ENCODE measurements around the gene CMYA5. TPM values are rescaled to one million over a fixed set of nuclear protein-coding genes. Genes with fewer than 3 reads are reported as not detected.

The CMYA5 gene
- total RNA-seq, 2 donors from 2014 or later: 1,199 to 1,662 TPM

GRCh38 chr5:79695526-79695925 is 5.9 kb downstream of the CMYA5 start:
- TF ChIP-seq, protein P1, sequence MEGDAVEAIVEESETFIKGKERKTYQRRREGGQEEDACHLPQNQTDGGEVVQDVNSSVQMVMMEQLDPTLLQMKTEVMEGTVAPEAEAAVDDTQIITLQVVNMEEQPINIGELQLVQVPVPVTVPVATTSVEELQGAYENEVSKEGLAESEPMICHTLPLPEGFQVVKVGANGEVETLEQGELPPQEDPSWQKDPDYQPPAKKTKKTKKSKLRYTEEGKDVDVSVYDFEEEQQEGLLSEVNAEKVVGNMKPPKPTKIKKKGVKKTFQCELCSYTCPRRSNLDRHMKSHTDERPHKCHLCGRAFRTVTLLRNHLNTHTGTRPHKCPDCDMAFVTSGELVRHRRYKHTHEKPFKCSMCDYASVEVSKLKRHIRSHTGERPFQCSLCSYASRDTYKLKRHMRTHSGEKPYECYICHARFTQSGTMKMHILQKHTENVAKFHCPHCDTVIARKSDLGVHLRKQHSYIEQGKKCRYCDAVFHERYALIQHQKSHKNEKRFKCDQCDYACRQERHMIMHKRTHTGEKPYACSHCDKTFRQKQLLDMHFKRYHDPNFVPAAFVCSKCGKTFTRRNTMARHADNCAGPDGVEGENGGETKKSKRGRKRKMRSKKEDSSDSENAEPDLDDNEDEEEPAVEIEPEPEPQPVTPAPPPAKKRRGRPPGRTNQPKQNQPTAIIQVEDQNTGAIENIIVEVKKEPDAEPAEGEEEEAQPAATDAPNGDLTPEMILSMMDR (IDR thresholded peaks at IDR 0.05): no peak
- Histone ChIP-seq H3K36me3 (peaks cover 3% of the 10 kb centered on the region), H3K9me3 (no peaks in the 10 kb centered on the region), H3K4me1 (peaks cover 0 to 42% of the 10 kb centered on the region in 2 donors), H3K27me3 (no peaks in the 10 kb centered on the region), H3K4me3 (no peak overlapping the region), H3K27ac (peak overlapping the region; percentile 86 to 96)
- DNase-seq (ENCODE audit: low spot score): no peak

DNA sequence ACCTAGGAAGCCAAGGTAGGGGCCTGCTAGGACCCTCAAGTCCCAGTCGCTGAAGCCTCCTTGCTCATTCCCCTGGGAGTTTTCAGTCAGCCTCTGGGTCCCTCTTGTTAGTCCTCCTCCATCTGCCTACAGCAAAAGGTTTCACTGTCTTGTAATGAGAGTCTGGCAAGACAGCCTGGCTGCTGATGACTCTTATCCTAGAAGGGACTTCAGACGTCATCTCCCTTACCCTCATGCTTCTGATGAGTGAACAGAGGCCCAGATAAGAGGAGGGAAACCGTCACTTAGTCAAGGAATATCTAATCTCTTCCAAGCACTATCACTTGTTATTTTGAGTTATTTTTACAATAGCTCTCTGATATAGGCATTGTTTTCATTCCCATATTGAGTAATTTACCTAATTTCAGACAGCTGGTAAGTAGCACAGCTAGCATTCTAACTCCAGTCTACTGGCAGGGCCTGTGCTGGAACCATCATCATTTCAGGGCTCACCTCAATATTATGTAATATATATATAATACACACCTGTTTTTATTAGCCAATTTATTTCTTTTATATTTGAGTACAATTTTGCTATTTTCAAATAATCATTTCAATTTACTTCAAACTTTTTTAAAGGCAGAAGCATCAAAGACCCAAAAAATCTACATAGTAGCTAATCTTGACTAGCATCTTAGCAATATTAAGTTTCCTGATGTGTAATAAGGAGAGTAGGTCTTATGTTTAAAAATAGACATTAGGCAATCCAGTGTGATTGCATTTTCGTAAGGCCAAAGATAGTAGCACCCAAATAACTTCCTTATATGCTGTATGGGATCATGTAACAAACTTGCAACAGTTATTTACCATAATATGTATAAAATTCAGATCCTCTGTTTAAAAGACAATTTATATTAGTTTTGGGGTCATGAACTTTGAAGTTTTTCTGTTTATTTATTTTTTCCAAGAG is 7.9 kb downstream of the CMYA5 start:
- Histone ChIP-seq H3K27ac (peak overlapping the region; percentile 86 to 96), H3K9me3 (no peaks in the 10 kb centered on the region), H3K36me3 (no peaks in the 10 kb centered on the region), H3K27me3 (no peaks in the 10 kb centered on the region), H3K4me1 (peaks cover 0 to 42% of the 10 kb centered on the region in 2 donors), H3K4me3 (no peak overlapping the region)
- TF ChIP-seq, protein P1 (IDR thresholded peaks at IDR 0.05): no peak
- peak; percentile 72 for DNase-seq (ENCODE audit: low spot score)

GRCh38 chr5:79699763-79700400 is 10.2 kb downstream of the CMYA5 start:
- H3K9me3 ChIP-seq: no peaks in the 10 kb centered on the region
- no peak overlapping the region for H3K4me3 ChIP-seq
- TF ChIP-seq, protein P1 (IDR thresholded peaks at IDR 0.05): no peak
- H3K27me3 ChIP-seq: no peaks in the 10 kb centered on the region
- peaks cover 0 to 46% of the 10 kb centered on the region in 2 donors for H3K4me1 ChIP-seq
- no peak for DNase-seq (ENCODE audit: low spot score)
- no peaks in the 10 kb centered on the region for H3K36me3 ChIP-seq
- peak overlapping the region; percentile 86 to 96 for H3K27ac ChIP-seq

DNA sequence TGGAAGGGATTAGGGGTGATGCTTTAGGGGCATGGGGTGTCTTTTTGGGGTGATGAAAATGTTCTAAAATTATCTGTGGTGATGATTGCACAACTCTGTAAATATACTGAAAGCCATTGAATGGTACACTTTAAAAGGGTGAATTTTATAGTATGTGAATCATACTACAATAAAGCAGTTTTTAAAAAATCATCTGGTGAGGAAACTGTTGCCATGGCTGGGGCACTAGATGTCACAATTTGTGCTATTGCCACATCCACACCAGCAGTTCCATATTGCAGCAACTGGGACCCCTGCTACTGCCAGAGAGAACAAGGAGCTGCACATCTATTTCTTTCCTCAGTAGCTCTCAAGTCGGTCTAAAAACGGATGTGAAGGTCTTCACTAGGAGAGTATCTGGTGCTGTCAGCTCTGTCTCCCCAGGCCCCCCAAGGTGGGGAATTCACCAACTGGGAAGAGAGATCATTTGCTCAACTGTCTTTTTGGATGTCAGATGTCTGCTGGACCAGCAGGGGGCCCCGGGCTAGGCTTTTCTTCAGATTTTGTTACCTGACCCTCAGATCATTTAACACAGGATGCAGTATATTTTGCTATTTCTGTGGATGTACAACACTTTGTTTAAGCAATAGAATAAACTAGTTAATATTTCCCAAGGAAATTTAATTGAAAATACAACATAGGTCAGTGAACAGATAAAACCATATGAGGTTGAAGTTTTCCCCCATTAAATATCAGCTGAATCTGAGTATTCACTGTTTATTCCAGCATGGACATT is 13.2 kb downstream of the CMYA5 start:
- no peak overlapping the region for H3K4me3 ChIP-seq
- no peaks in the 10 kb centered on the region for H3K27me3 ChIP-seq
- H3K27ac ChIP-seq: peak overlapping the region; percentile 45 to 96
- TF ChIP-seq, protein P1 (IDR thresholded peaks at IDR 0.05): peak; percentile 30 to 56
- H3K36me3 ChIP-seq: no peaks in the 10 kb centered on the region
- DNase-seq (ENCODE audit: low spot score): no peak
- no peaks in the 10 kb centered on the region for H3K9me3 ChIP-seq
- H3K4me1 ChIP-seq: peaks cover 0 to 29% of the 10 kb centered on the region in 2 donors

DNA sequence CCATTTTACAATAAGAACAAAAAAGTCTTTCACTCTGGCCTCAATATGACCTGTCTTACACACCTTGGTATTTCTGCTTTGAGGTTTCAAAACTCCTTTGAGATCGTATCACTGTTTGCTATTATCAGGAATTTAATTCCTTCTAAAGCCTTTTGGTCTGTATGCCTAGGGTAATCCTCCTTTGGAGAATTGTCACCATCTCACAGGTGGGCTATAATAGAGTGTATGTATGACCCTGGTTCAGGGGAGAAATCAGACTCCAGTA is 13.7 kb downstream of the CMYA5 start:
- no peaks in the 10 kb centered on the region for H3K36me3 ChIP-seq
- no peak overlapping the region for H3K4me3 ChIP-seq
- peak overlapping the region; percentile 45 to 96 for H3K27ac ChIP-seq
- H3K9me3 ChIP-seq: no peaks in the 10 kb centered on the region
- no peaks in the 10 kb centered on the region for H3K27me3 ChIP-seq
- no peak for DNase-seq (ENCODE audit: low spot score)
- peaks cover 0 to 24% of the 10 kb centered on the region in 2 donors for H3K4me1 ChIP-seq
- TF ChIP-seq, protein P1 (IDR thresholded peaks at IDR 0.05): no peak

All from right atrium auricular region (tissue), 2 donors.